Left lung (tissue), 10 donors: ENCODE measurements around the gene ZNF76. TPM values are rescaled to one million over a fixed set of nuclear protein-coding genes. Genes with fewer than 3 reads are reported as not detected.

Experiments used
- ATAC-seq: fragments of 200-7000 bp; cut with Tn5 transposase; one replicate; pipeline ENCODE4 v1.9.1; 2020; ENCODE audit warnings: moderate library complexity
- DNase-seq, 4 donors: peaks; one replicate each; pipeline ENCODE4 v3.0.0-alpha.2; 2013 to 2020
- H3K27ac ChIP-seq, 2 donors: fragments of 200-600 bp; sonication (generic) in 1 of 2; one replicate each; pipeline versions ENCODE4 v1.5.0 to v1.8.0; 2020 to 2021
- H3K27me3 ChIP-seq, 2 donors: fragments of 200-600 bp; sonication (generic) in 1 of 2; one replicate each; pipeline versions ENCODE4 v1.5.0 to v1.8.0; 2020 to 2021
- H3K36me3 ChIP-seq, 2 donors: fragments of 200-600 bp; sonication (generic) in 1 of 2; one replicate each; pipeline versions ENCODE4 v1.5.0 to v1.8.0; 2020 to 2021
- H3K4me1 ChIP-seq, 2 donors: fragments of 200-600 bp; one replicate each; pipeline ENCODE4 v1.8.0; 2021
- H3K4me3 ChIP-seq, 2 donors: fragments of 200-600 bp; sonication (generic) in 1 of 2; one replicate each; pipeline versions ENCODE4 v1.5.0 to v1.8.0; 2020 to 2021; ENCODE audit warnings: mild to moderate bottlenecking in 1 of 2
- H3K9me3 ChIP-seq, 2 donors: fragments of 200-600 bp; sonication (generic) in 1 of 2; one replicate each; pipeline versions ENCODE4 v1.5.0 to v1.8.0; 2020 to 2021
- CTCF ChIP-seq, 2 donors: fragments of 200-600 bp; sonication (generic) in 1 of 2; IDR thresholded peaks; one replicate each; pipeline versions ENCODE4 v1.5.0 to v1.8.0; 2021; ENCODE audit warnings: antibody characterized with exemption in 2 of 2
- intact Hi-C, 2 donors: fragments of 100-400 bp; cut with DNase I; formaldehyde crosslinking; loops; one replicate each; pipeline versions ENCODE4 v1.11.2 to v1.14.2; 2022
- polyA plus RNA-seq, 6 donors: library from polyadenylated mRNA; unstranded; fragments of 120-200 nt; gene quantifications; one replicate each; pipeline ENCODE4 v1.2.1, GENCODE V29; 2013; ENCODE audit not compliant: insufficient read length in 6 of 6
- total RNA-seq, 2 donors: library from RNA; stranded (reverse); fragmentation: NEBNext Ultra II Directional; extraction: Animal tissue kit (Norgen Biotek cat#: 25700); gene quantifications; one replicate each; pipeline ENCODE4 v1.2.1, GENCODE V29; 2021
- donor health status: DM: no; HTN: yes; CAD: no.
- donor health status: DM: no; HTN: no; CAD: no.

The ZNF76 gene
- total and polyA plus RNA-seq, 8 donors = 28.3 to 44.4 (median 41.0) TPM

GRCh38 chr6:35262596-35262995 lies 3.1 kb downstream of the ZNF76 start:
- H3K4me3 ChIP-seq = no peak overlapping the region
- H3K4me1 ChIP-seq = peaks cover 6 to 45% of the 10 kb centered on the region in 2 donors
- intact Hi-C loops = no loop called here
- no peak for ATAC-seq
- H3K27ac ChIP-seq = no peak overlapping the region
- no peak for DNase-seq
- H3K9me3 ChIP-seq = no peaks in the 10 kb centered on the region
- TF ChIP-seq CTCF (IDR thresholded peaks at IDR 0.05) = no peak
- H3K27me3 ChIP-seq = no peaks in the 10 kb centered on the region
- H3K36me3 ChIP-seq = no peaks in the 10 kb centered on the region

- no peaks in the 10 kb centered on the region for H3K36me3 ChIP-seq
- H3K4me3 ChIP-seq = no peak overlapping the region
- no peaks in the 10 kb centered on the region for H3K9me3 ChIP-seq
- DNase-seq (no peak), ATAC-seq (no peak)
- TF ChIP-seq CTCF (IDR thresholded peaks at IDR 0.05) = no peak
- H3K27ac ChIP-seq = no peak overlapping the region
- intact Hi-C loops = no loop called here
- peaks cover 6 to 31% of the 10 kb centered on the region in 2 donors for H3K4me1 ChIP-seq
- no peaks in the 10 kb centered on the region for H3K27me3 ChIP-seq
Observed at GRCh38 chr6:35264550-35265274, 5.2 kb downstream of the ZNF76 start.

- TF ChIP-seq CTCF (IDR thresholded peaks at IDR 0.05) = no peak
- ATAC-seq (no peak), DNase-seq (no peak)
- no peaks in the 10 kb centered on the region for H3K27me3 ChIP-seq
- no peak overlapping the region for H3K27ac ChIP-seq
- H3K36me3 ChIP-seq = peaks cover 0 to 2% of the 10 kb centered on the region in 2 donors
- intact Hi-C loops = no loop called here
- H3K9me3 ChIP-seq = no peaks in the 10 kb centered on the region
- H3K4me1 ChIP-seq = peaks cover 2 to 25% of the 10 kb centered on the region in 2 donors
- H3K4me3 ChIP-seq = no peak overlapping the region
Observed at GRCh38 chr6:35265523-35265922, 6.0 kb downstream of the ZNF76 start.

GRCh38 chr6:35267446-35267845 lies 7.9 kb downstream of the ZNF76 start:
- H3K4me1 ChIP-seq = peaks cover 0 to 16% of the 10 kb centered on the region in 2 donors
- no peak for DNase-seq
- H3K36me3 ChIP-seq = peaks cover 0 to 4% of the 10 kb centered on the region in 2 donors
- TF ChIP-seq CTCF (IDR thresholded peaks at IDR 0.05) = no peak
- H3K9me3 ChIP-seq = no peaks in the 10 kb centered on the region
- no peak for ATAC-seq
- H3K4me3 ChIP-seq = no peak overlapping the region
- H3K27me3 ChIP-seq = no peaks in the 10 kb centered on the region
- intact Hi-C loops = no loop called here
- no peak overlapping the region for H3K27ac ChIP-seq

GRCh38 chr6:35267897-35268296 lies 8.4 kb downstream of the ZNF76 start:
- TF ChIP-seq CTCF (IDR thresholded peaks at IDR 0.05) = no peak
- no peak for ATAC-seq
- Histone ChIP-seq H3K27ac (no peak overlapping the region), H3K36me3 (peaks cover 0 to 4% of the 10 kb centered on the region in 2 donors), H3K4me1 (peaks cover 0 to 12% of the 10 kb centered on the region in 2 donors), H3K27me3 (no peaks in the 10 kb centered on the region), H3K4me3 (no peak overlapping the region), H3K9me3 (no peaks in the 10 kb centered on the region)
- intact Hi-C loops = no loop called here
- no peak for DNase-seq
